HG03139 (cell line): ENCODE results near the gene EFNB2.

Experiments
- ATAC-seq: cut with Tn5 transposase; IDR thresholded peaks from one replicate; pipeline ENCODE4 v1.9.1; 2021; ENCODE audit not compliant: unreplicated experiment

Gene EFNB2

GRCh38 chr13:106462710-106463109 is 72.8 kb downstream of the EFNB2 start:
- no peak for ATAC-seq

GRCh38 chr13:106455777-106456176 is 79.7 kb downstream of the EFNB2 start:
- ATAC-seq = no peak

GRCh38 chr13:106455190-106455589 is 80.3 kb downstream of the EFNB2 start:
- ATAC-seq = no peak

- ATAC-seq = no peak
Measured at GRCh38 chr13:106453101-106453500, 82.4 kb downstream of the EFNB2 start.

GRCh38 chr13:106450991-106451390 is 84.5 kb downstream of the EFNB2 start:
- ATAC-seq = no peak

GRCh38 chr13:106449096-106449495 is 86.4 kb downstream of the EFNB2 start:
- ATAC-seq = no peak

GRCh38 chr13:106445996-106446395 is 89.5 kb downstream of the EFNB2 start:
- no peak for ATAC-seq

GRCh38 chr13:106443607-106444322 is 91.7 kb downstream of the EFNB2 start:
- ATAC-seq = no peak

GRCh38 chr13:106440866-106441265 is 94.6 kb downstream of the EFNB2 start:
- no peak for ATAC-seq
